Neural crest cell (in vitro differentiated cells): Measurements from ENCODE around the gene PCDHA9. TPM values are rescaled to one million over a fixed set of nuclear protein-coding genes. Genes with fewer than 3 reads are reported as not detected.

ENCODE experiments used
- DNase-seq: peaks from one replicate; pipeline ENCODE4 v3.0.0; 2021; ENCODE audit warnings: low read depth, mixed read lengths, low spot score
- H3K27ac Mint-ChIP-seq: one replicate; pipeline ENCODE4 v1.8.0; 2021; ENCODE audit warnings: mild to moderate bottlenecking, mixed read lengths; ENCODE audit not compliant: unreplicated experiment
- H3K27me3 Mint-ChIP-seq: 2 replicates; pipeline ENCODE4 v1.8.0; 2021; ENCODE audit warnings: low read depth, mild to moderate bottlenecking, mixed read lengths
- H3K36me3 Mint-ChIP-seq: 2 replicates; pipeline ENCODE4 v1.8.0; 2021; ENCODE audit warnings: low read depth, mild to moderate bottlenecking, mixed read lengths
- H3K4me1 Mint-ChIP-seq: 2 replicates; pipeline ENCODE4 v1.8.0; 2021; ENCODE audit warnings: mixed read lengths
- H3K4me3 Mint-ChIP-seq: one replicate; pipeline ENCODE4 v1.8.0; 2021; ENCODE audit warnings: mild to moderate bottlenecking, mixed read lengths
- H3K9me3 Mint-ChIP-seq: 2 replicates; pipeline ENCODE4 v1.8.0; 2021; ENCODE audit warnings: mixed read lengths
- CTCF ChIP-seq: fragments of 200-600 bp; sonication (generic); conservative IDR thresholded peaks from 2 replicates; pipeline ENCODE4 v1.5.0; 2021; ENCODE audit warnings: antibody characterized with exemption, mild to moderate bottlenecking
- total RNA-seq: library from RNA; stranded (reverse); gene quantifications from 2 replicates; pipeline ENCODE4 v1.2.1, GENCODE V29; 2021

PCDHA9 gene
- total RNA-seq, 1 donor from 2014 or later, result 1.4 TPM

GRCh38 chr5:140877262-140877581 lies 29.0 kb downstream of the PCDHA9 start:
- H3K4me1 Mint-ChIP-seq, result peaks cover 15% of the 10 kb centered on the region
- H3K4me3 Mint-ChIP-seq, result no peak overlapping the region
- TF ChIP-seq CTCF, result no peak
- peaks cover 67% of the 10 kb centered on the region for H3K36me3 Mint-ChIP-seq
- no peaks in the 10 kb centered on the region for H3K27me3 Mint-ChIP-seq
- H3K9me3 Mint-ChIP-seq, result peaks cover 15% of the 10 kb centered on the region
- DNase-seq, result no peak
- no peak overlapping the region for H3K27ac Mint-ChIP-seq

- DNase-seq, result no peak
- TF ChIP-seq CTCF, result no peak
- no peaks in the 10 kb centered on the region for H3K27me3 Mint-ChIP-seq
- H3K36me3 Mint-ChIP-seq, result peaks cover 53% of the 10 kb centered on the region
- peaks cover 11% of the 10 kb centered on the region for H3K9me3 Mint-ChIP-seq
- H3K4me1 Mint-ChIP-seq, result no peaks in the 10 kb centered on the region
- no peak within 1 kb of the TSS for H3K27ac Mint-ChIP-seq
- H3K4me3 Mint-ChIP-seq, result no peak within 1 kb of the TSS
Observed at GRCh38 chr5:140881889-140882590, 33.9 kb downstream of the PCDHA9 start, which contains the start of gene PCDHA13. TSS of gene PCDHA13 (plus strand) at chr5:140882124. CDS start at chr5:140882269, 145 bp downstream.

GRCh38 chr5:140882591-140882899 lies 34.4 kb downstream of the PCDHA9 start:
- Mint-ChIP-seq H3K4me3 (no peak overlapping the region), H3K27ac (no peak overlapping the region), H3K27me3 (no peaks in the 10 kb centered on the region), H3K36me3 (peaks cover 57% of the 10 kb centered on the region), H3K9me3 (peaks cover 13% of the 10 kb centered on the region), H3K4me1 (no peaks in the 10 kb centered on the region)
- TF ChIP-seq CTCF, result peak; percentile 30
- no peak for DNase-seq

GRCh38 chr5:140883373-140883772 lies 35.2 kb downstream of the PCDHA9 start:
- Mint-ChIP-seq H3K36me3 (peaks cover 57% of the 10 kb centered on the region), H3K27me3 (no peaks in the 10 kb centered on the region), H3K27ac (no peak overlapping the region), H3K4me1 (no peaks in the 10 kb centered on the region), H3K4me3 (no peak overlapping the region), H3K9me3 (peaks cover 13% of the 10 kb centered on the region)
- no peak for TF ChIP-seq CTCF
- DNase-seq, result no peak

- peaks cover 56% of the 10 kb centered on the region for H3K36me3 Mint-ChIP-seq
- H3K4me3 Mint-ChIP-seq, result no peak overlapping the region
- DNase-seq, result no peak
- TF ChIP-seq CTCF, result no peak
- peaks cover 13% of the 10 kb centered on the region for H3K9me3 Mint-ChIP-seq
- H3K4me1 Mint-ChIP-seq, result no peaks in the 10 kb centered on the region
- H3K27ac Mint-ChIP-seq, result no peak overlapping the region
- H3K27me3 Mint-ChIP-seq, result no peaks in the 10 kb centered on the region
Observed at GRCh38 chr5:140883927-140884697, 35.9 kb downstream of the PCDHA9 start.

Other genes starting within 250 kb of the PCDHA9 start
- gene CD14, start 215.2 kb upstream of the PCDHA9 start, total RNA-seq, result 0.28 and 0.55 TPM in 2 replicates
- gene TMCO6, start 208.9 kb upstream of the PCDHA9 start, total RNA-seq, result 25.2 and 27.4 TPM in 2 replicates
- 62.7 and 69.7 TPM in 2 replicates for gene NDUFA2, start 200.8 kb upstream of the PCDHA9 start, total RNA-seq
- 80.0 and 87.3 TPM in 2 replicates for gene IK, start 200.6 kb upstream of the PCDHA9 start, total RNA-seq
- 23.6 and 24.0 TPM in 2 replicates for gene WDR55, start 183.5 kb upstream of the PCDHA9 start, total RNA-seq
- 4.2 and 4.6 TPM in 2 replicates for gene DND1, start 174.8 kb upstream of the PCDHA9 start, total RNA-seq
- gene HARS1, start 157.0 kb upstream of the PCDHA9 start, total RNA-seq, result 92.7 and 98.7 TPM in 2 replicates
- 31.8 and 33.2 TPM in 2 replicates for gene HARS2, start 156.9 kb upstream of the PCDHA9 start, total RNA-seq
- 53.0 and 55.0 TPM in 2 replicates for gene ZMAT2, start 147.9 kb upstream of the PCDHA9 start, total RNA-seq
- gene PCDHA1, start 62.2 kb upstream of the PCDHA9 start, total RNA-seq, result 0.07 TPM in 1 of 2 replicates, not detected in the other
- gene PCDHA2, start 53.5 kb upstream of the PCDHA9 start, total RNA-seq, result 1.2 TPM in 2 replicates
- 0.32 and 0.37 TPM in 2 replicates for gene PCDHA3, start 47.3 kb upstream of the PCDHA9 start, total RNA-seq
- 9.0 and 9.9 TPM in 2 replicates for gene PCDHA4, start 41.3 kb upstream of the PCDHA9 start, total RNA-seq
- gene PCDHA5, start 26.8 kb upstream of the PCDHA9 start, total RNA-seq, result 1.3 and 1.4 TPM in 2 replicates
- gene PCDHA6, start 20.4 kb upstream of the PCDHA9 start, total RNA-seq, result 11.4 and 12.1 TPM in 2 replicates
- gene PCDHA7, start 14.1 kb upstream of the PCDHA9 start, total RNA-seq, result 1.9 and 2.3 TPM in 2 replicates
- gene PCDHA8, start 7.2 kb upstream of the PCDHA9 start, total RNA-seq, result 1.9 and 2.3 TPM in 2 replicates
- gene PCDHA10, start 7.5 kb downstream of the PCDHA9 start, total RNA-seq, result 7.3 and 7.4 TPM in 2 replicates
- 6.5 and 6.8 TPM in 2 replicates for gene PCDHA11, start 20.6 kb downstream of the PCDHA9 start, total RNA-seq
- gene PCDHA12, start 26.9 kb downstream of the PCDHA9 start, total RNA-seq, result 5.5 and 6.6 TPM in 2 replicates
- 1.2 and 1.3 TPM in 2 replicates for gene PCDHA13, start 33.7 kb downstream of the PCDHA9 start, total RNA-seq
- gene PCDHAC1, start 77.9 kb downstream of the PCDHA9 start, total RNA-seq, result 4.1 and 4.4 TPM in 2 replicates
- 1.8 and 1.9 TPM in 2 replicates for gene PCDHAC2, start 118.1 kb downstream of the PCDHA9 start, total RNA-seq
- 0.14 and 0.23 TPM in 2 replicates for gene PCDHB1, start 203.0 kb downstream of the PCDHA9 start, total RNA-seq
- gene PCDHB2, start 246.2 kb downstream of the PCDHA9 start, total RNA-seq, result 52.6 and 57.8 TPM in 2 replicates